Activated T-helper 1 cell treated with anti-CD3 and anti-CD28 coated beads, Interleukin-12 subunit alpha, Interleukin-12 subunit beta, Interleukin-2, Interleukin-4 antibody, amounts not matched to agents 30 ng/mL and 10 ng/mL and 1 ng/mL, durations not matched to agents 14 hours and 24 hours and 36 hours (primary cell): Measurements from ENCODE around the gene ESR1. TPM values are rescaled to one million over a fixed set of nuclear protein-coding genes. Genes with fewer than 3 reads are reported as not detected.

Source experiments
- DNase-seq: peaks from one replicate; pipeline ENCODE4 v3.0.0; 2021; ENCODE audit warnings: low spot score
- H3K27ac Mint-ChIP-seq: one replicate; pipeline ENCODE4 v1.8.0; 2021; ENCODE audit warnings: mild to moderate bottlenecking, mixed read lengths
- H3K27me3 Mint-ChIP-seq: one replicate; pipeline ENCODE4 v1.8.0; 2022; ENCODE audit warnings: mild to moderate bottlenecking, moderate library complexity, mixed read lengths; ENCODE audit not compliant: insufficient read depth
- H3K36me3 Mint-ChIP-seq: one replicate; pipeline ENCODE4 v1.8.0; 2021; ENCODE audit warnings: low read depth, mixed read lengths
- H3K4me1 Mint-ChIP-seq: one replicate; pipeline ENCODE4 v1.8.0; 2021; ENCODE audit warnings: low read depth, mixed read lengths
- H3K4me3 Mint-ChIP-seq: one replicate; pipeline ENCODE4 v1.8.0; 2021; ENCODE audit warnings: mild to moderate bottlenecking, moderate library complexity, mixed read lengths
- H3K9me3 Mint-ChIP-seq: one replicate; pipeline ENCODE4 v1.8.0; 2021; ENCODE audit warnings: mixed read lengths
- intact Hi-C: fragments of 100-400 bp; cut with micrococcal nuclease; formaldehyde crosslinking; loops from one replicate; pipeline ENCODE4 v1.15.1; 2024
- total RNA-seq: library from RNA; stranded (reverse); gene quantifications from 2 replicates; pipeline ENCODE4 v1.2.3, GENCODE V29; 2022

ESR1 gene
- 0.34 and 0.78 TPM in 2 replicates for total RNA-seq

DNA sequence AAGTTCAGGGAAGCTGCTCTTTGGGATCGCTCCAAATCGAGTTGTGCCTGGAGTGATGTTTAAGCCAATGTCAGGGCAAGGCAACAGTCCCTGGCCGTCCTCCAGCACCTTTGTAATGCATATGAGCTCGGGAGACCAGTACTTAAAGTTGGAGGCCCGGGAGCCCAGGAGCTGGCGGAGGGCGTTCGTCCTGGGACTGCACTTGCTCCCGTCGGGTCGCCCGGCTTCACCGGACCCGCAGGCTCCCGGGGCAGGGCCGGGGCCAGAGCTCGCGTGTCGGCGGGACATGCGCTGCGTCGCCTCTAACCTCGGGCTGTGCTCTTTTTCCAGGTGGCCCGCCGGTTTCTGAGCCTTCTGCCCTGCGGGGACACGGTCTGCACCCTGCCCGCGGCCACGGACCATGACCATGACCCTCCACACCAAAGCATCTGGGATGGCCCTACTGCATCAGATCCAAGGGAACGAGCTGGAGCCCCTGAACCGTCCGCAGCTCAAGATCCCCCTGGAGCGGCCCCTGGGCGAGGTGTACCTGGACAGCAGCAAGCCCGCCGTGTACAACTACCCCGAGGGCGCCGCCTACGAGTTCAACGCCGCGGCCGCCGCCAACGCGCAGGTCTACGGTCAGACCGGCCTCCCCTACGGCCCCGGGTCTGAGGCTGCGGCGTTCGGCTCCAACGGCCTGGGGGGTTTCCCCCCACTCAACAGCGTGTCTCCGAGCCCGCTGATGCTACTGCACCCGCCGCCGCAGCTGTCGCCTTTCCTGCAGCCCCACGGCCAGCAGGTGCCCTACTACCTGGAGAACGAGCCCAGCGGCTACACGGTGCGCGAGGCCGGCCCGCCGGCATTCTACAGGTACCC, at the start of gene ESR1:
ESR1 (plus strand) TSS at position 170 of the 858 bp plus-strand sequence; CDS start at position 401, 231 bp downstream.
- peaks cover 66% of the 10 kb centered on the region for H3K27me3 Mint-ChIP-seq
- DNase-seq, result no peak
- peak within 1 kb of the TSS; percentile 75 for H3K4me3 Mint-ChIP-seq
- no peak within 1 kb of the TSS for H3K27ac Mint-ChIP-seq
- peaks cover 23% of the 10 kb centered on the region for H3K4me1 Mint-ChIP-seq
- H3K9me3 Mint-ChIP-seq, result peaks cover 5% of the 10 kb centered on the region
- intact Hi-C loops, result loop anchor here (2.0 kb wide), 1 partner anchor 43 kb away; no protein-coding TSS in a partner anchor
- no peaks in the 10 kb centered on the region for H3K36me3 Mint-ChIP-seq

DNA sequence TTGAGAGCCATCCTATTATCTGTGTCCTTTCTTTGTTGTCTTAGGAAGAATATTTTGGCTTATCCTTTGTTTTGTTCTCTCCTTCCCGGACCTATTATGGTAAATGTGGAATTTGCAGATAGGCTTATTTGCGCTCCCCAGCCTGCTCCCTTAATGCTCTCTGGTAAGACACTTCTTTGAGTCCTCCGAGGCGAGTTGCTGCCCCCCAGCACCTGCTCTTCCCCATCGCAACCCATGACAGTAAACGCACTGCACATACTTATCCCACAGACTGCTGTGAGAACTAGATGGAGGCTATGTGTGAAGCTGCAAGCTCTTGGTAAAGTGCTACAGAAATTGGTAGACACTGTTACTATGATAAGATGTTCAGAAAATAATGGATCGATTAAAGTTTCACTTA, 47.0 kb upstream of the ESR1 start:
- Mint-ChIP-seq H3K9me3 (no peaks in the 10 kb centered on the region), H3K27me3 (no peaks in the 10 kb centered on the region), H3K4me1 (peaks cover 61% of the 10 kb centered on the region), H3K27ac (no peak overlapping the region), H3K4me3 (no peak overlapping the region), H3K36me3 (peaks cover 9% of the 10 kb centered on the region)
- intact Hi-C loops, result no loop called here
- no peak for DNase-seq

DNA sequence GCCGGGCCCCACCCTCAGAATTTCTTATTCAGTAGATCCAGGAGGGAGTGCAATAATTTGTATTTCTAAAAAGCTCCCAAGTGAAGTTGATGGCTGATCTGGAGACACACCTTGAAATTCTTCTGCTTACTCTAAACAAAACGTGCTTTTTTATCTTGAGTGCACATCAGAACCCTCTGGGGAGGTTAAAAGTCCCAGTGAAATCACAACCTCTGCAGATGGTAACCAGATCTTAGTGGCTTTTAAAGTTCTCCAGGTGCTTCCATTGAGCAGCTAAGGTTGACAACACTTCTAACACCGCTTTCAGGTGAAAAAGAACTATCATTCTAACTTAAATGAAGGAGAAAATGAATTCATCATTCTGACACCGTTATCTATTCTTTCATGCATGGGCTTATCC, 45.6 kb upstream of the ESR1 start:
- intact Hi-C loops, result no loop called here
- no peak for DNase-seq
- no peak overlapping the region for H3K4me3 Mint-ChIP-seq
- H3K4me1 Mint-ChIP-seq, result peaks cover 56% of the 10 kb centered on the region
- H3K9me3 Mint-ChIP-seq, result no peaks in the 10 kb centered on the region
- H3K27me3 Mint-ChIP-seq, result peaks cover 2% of the 10 kb centered on the region
- H3K27ac Mint-ChIP-seq, result no peak overlapping the region
- H3K36me3 Mint-ChIP-seq, result peaks cover 5% of the 10 kb centered on the region

DNA sequence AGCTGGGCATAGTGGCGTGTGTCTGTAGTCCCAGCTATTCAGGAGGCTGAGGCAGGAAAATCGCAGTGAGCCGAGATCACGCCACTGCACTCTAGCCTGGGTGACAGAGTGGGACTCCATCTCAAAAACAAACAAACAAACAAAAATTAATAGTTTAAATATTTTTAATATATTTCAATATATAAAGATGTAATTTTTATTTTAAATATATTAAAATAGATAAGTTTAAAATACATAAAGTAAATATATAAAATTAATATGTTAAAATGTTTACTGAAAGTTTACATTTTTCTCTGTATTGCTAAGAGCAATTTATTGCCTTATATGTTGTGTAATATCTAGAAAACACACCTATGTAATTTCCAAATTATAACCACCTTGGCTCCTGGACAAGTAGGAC, 44.7 kb upstream of the ESR1 start:
- peaks cover 10% of the 10 kb centered on the region for H3K27me3 Mint-ChIP-seq
- H3K36me3 Mint-ChIP-seq, result peaks cover 2% of the 10 kb centered on the region
- no peak overlapping the region for H3K4me3 Mint-ChIP-seq
- H3K27ac Mint-ChIP-seq, result no peak overlapping the region
- H3K9me3 Mint-ChIP-seq, result no peaks in the 10 kb centered on the region
- intact Hi-C loops, result no loop called here
- no peak for DNase-seq
- peaks cover 46% of the 10 kb centered on the region for H3K4me1 Mint-ChIP-seq

DNA sequence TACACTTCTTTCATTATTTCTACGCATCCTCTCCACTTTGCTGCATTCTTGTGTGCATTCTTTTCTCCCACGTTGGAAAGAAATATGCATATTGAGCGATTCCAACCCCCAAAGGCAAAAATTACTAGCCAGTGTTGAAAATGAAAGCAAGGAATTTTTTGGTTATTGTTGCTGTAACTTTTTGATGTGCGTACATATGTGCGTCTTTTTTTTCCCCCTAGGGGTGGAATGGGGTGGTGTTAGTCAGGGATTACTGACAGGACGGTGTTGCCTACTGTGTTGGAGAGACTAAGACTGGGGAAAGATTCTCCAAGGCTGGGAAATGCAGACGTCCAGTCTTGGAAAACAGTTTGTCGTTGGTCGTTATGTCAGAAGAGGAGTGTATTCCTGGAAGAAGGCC, 44.2 kb upstream of the ESR1 start:
- Mint-ChIP-seq H3K9me3 (no peaks in the 10 kb centered on the region), H3K4me3 (no peak overlapping the region), H3K4me1 (peaks cover 41% of the 10 kb centered on the region), H3K27ac (no peak overlapping the region), H3K36me3 (peaks cover 2% of the 10 kb centered on the region), H3K27me3 (peaks cover 14% of the 10 kb centered on the region)
- DNase-seq, result no peak
- intact Hi-C loops, result no loop called here

DNA sequence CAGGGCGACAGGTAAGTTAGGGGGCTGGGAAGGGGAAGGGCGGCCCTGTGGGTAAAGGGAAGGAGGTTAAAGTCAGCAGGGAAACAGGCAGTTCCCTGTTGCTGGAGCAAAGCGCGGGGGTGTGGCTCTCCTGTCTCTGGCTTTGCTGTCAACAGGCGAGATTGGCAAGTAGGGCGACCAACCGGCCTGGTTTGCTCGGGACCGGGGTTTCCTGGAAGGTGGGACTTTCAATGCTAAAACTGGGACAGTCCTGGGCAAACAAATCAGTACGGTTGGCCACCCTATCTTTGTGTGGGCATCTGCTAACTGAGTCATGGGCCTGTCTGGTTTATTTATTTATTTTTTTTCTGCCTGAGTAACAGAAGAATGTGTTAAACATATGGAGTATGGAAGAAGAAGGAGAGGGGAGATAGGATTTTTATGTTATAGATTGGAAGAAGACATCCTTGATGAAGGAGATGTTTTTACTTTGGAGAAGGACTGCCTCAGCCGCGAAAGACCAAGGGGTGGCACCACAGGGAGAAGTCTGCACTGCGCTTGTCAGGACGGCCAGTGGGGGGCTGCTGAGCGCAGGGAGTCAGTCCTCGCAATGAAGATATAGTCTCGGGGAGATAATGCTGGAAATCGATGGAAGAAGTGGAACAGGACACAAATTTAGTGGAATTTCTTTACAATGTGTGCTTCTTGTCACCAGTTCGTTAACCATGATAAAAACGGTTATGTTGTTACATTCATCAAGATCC, 43.4 kb upstream of the ESR1 start:
- Mint-ChIP-seq H3K4me3 (peak overlapping the region; percentile 19), H3K4me1 (peaks cover 34% of the 10 kb centered on the region)
- intact Hi-C loops, result loop anchor here (2.0 kb wide), 3 partner anchors 41 to 61 kb away; no protein-coding TSS in a partner anchor

DNA sequence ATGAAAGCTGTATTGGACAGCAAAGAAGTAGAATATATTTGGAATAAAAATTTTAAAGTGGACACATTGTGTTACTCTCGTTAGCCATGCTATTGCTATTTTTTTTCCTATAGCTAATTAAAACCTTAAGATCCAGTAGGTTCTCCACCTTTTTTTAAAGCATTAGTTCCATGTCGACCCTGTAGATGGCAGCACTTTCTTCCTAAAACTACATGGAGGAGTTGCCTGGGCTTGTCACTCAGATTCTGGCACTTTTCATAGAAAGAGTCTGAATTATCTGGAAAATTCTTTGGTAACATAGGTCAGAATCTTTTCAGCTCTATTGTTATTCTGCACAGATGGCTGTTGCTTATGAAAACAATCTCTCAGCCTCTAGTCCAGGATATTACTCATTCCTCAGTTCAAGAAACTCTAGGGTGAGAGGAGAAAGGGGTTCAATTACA, 42.0 kb upstream of the ESR1 start:
- H3K4me3 Mint-ChIP-seq, result no peak overlapping the region
- peaks cover 22% of the 10 kb centered on the region for H3K27me3 Mint-ChIP-seq
- H3K9me3 Mint-ChIP-seq, result no peaks in the 10 kb centered on the region
- no peaks in the 10 kb centered on the region for H3K36me3 Mint-ChIP-seq
- no peak overlapping the region for H3K27ac Mint-ChIP-seq
- intact Hi-C loops, result loop anchor here (1.0 to 2.0 kb wide), 8 partner anchors 8 to 573 kb away; no protein-coding TSS in a partner anchor
- H3K4me1 Mint-ChIP-seq, result peaks cover 34% of the 10 kb centered on the region
- peak; percentile 40 for DNase-seq

More for the DNA sequence above, 43.4 kb upstream of the ESR1 start:
- H3K9me3 Mint-ChIP-seq, result no peaks in the 10 kb centered on the region
- H3K27me3 Mint-ChIP-seq, result peaks cover 22% of the 10 kb centered on the region
- H3K27ac Mint-ChIP-seq, result peak overlapping the region; percentile 23
- H3K36me3 Mint-ChIP-seq, result no peaks in the 10 kb centered on the region
- DNase-seq, result no peak

DNA sequence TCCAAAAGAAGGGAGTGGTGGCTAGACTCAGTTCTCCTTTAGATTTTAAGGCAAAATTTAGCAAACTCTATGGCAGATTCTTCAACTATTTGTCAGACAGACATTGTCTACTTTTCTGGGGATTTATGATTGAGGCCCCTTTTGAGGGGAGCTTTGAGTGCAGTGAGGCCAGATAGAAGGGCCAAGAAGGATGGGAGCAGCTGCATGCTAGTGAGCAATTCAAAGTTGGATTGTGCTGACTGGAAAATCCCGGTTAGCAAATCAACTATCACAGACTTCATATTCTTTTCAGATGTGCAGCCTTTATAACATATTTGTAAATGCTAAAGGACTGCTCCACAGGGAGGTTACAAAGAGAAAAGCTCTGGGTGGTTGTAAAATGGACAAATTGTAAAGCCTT, 35.0 kb upstream of the ESR1 start:
- intact Hi-C loops, result no loop called here
- DNase-seq, result no peak
- Mint-ChIP-seq H3K4me1 (no peaks in the 10 kb centered on the region), H3K9me3 (no peaks in the 10 kb centered on the region), H3K27me3 (peaks cover 27% of the 10 kb centered on the region), H3K27ac (no peak overlapping the region), H3K36me3 (no peaks in the 10 kb centered on the region), H3K4me3 (no peak overlapping the region)

DNA sequence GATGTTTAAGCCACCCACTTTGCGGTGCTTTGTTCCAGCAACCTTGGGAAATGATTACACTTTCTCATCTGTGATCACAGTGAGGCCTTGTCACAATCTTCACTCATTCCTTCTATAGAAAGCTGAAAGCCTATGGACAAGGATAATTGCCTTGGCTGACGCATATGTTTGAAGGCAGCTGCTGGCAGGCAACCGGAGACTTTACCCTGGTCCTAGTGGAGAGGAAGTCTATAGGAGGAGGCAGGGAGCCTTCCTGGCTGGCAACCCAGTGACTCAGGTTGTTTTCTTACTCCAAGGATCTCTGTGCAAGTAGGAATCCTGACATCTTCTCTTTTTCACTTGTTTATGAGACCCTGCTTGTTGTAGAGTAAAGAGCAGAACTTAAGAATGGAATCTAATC, 34.1 kb upstream of the ESR1 start:
- Mint-ChIP-seq H3K4me1 (no peaks in the 10 kb centered on the region), H3K9me3 (no peaks in the 10 kb centered on the region), H3K4me3 (no peak overlapping the region), H3K27ac (no peak overlapping the region), H3K27me3 (peaks cover 17% of the 10 kb centered on the region), H3K36me3 (no peaks in the 10 kb centered on the region)
- intact Hi-C loops, result no loop called here
- DNase-seq, result no peak

DNA sequence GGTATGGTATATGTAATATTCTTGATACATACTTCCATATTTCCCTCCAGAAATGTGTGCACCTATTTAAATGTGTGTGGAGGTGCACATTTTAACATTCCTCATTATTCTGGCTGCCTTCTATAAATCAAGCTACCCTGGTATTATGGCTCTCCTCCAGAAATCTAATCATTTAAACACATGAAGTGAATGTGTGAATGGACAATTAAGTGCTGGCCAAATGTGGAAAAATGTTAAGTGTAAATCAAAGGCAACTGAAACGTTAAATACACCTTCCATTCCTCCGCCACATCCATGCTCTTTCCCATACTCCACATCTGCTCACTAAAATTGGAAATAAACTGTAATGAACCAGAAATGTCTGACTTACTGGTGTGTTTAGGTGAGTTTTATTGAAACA, 24.9 kb upstream of the ESR1 start:
- Mint-ChIP-seq H3K4me1 (no peaks in the 10 kb centered on the region), H3K36me3 (no peaks in the 10 kb centered on the region)

DNA sequence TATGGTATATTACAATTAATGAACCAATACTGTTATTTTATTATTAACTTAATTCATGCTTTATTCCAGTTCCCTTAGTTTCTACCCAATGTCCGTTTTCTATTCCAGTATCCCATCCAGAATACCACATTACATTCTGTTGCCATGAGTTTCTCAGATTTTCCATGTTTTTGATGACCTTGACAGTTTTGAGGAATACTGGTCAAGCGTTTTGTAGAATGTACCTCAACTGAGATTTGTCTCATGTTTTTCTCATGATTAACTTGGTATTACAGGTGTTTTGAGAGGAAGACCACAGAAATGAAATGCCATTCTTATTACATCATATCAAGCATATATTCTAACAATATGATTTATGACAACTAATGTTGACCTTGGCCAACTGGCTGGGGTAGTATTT, 23.8 kb upstream of the ESR1 start:
- Mint-ChIP-seq H3K27ac (no peak overlapping the region), H3K4me3 (no peak overlapping the region), H3K9me3 (no peaks in the 10 kb centered on the region), H3K27me3 (peaks cover 10% of the 10 kb centered on the region), H3K4me1 (no peaks in the 10 kb centered on the region), H3K36me3 (no peaks in the 10 kb centered on the region)
- DNase-seq, result no peak
- intact Hi-C loops, result no loop called here

More for the DNA sequence above, 24.9 kb upstream of the ESR1 start:
- intact Hi-C loops, result no loop called here
- DNase-seq, result no peak
- H3K27me3 Mint-ChIP-seq, result peaks cover 7% of the 10 kb centered on the region
- no peaks in the 10 kb centered on the region for H3K9me3 Mint-ChIP-seq
- H3K4me3 Mint-ChIP-seq, result no peak overlapping the region
- no peak overlapping the region for H3K27ac Mint-ChIP-seq

DNA sequence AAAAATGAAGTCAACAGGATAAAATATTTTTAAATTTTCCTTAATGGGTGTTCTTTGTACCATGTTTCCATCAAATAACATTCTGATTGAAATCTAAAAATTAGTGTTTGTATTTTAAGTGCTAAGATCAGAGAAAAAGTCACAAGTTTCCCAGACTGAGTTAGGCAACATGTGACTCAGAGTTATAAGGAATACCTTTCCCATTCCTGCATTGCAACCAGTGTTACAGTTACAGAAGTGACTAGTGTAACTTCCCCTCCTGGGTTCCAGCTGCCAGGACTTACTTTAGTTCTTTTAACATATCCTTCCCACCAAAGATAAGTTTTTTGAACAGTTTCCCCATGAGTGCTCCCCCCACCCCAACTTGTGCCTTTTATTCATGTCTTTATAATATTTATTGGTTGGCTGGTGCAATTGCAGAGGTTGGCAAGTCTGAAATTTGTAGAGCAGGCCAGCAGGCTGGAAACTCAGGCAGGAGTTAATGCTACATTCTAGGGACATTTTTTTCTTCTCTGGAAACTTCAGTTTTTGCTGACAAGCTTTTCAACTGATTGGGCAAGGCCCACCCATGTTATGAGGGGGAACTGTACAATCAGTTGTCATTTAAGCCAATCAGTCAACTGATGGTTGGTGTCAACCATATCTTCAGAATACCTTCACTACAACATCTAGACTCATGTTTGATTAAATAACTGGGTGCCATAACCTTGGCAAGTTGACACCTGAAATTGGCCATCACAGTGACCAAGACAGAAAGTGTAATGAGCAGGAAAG, 22.9 kb upstream of the ESR1 start:
- intact Hi-C loops, result no loop called here
- no peaks in the 10 kb centered on the region for H3K4me1 Mint-ChIP-seq
- H3K36me3 Mint-ChIP-seq, result no peaks in the 10 kb centered on the region
- DNase-seq, result no peak
- H3K27ac Mint-ChIP-seq, result no peak overlapping the region
- H3K27me3 Mint-ChIP-seq, result peaks cover 10% of the 10 kb centered on the region
- no peak overlapping the region for H3K4me3 Mint-ChIP-seq
- H3K9me3 Mint-ChIP-seq, result no peaks in the 10 kb centered on the region
